OCI-LY7 (cell line): Measurements from ENCODE around the gene DLGAP1.

Experiments
- EZH2phosphoT487 ChIP-seq: fragments of 200-600 bp; sonication (generic); IDR thresholded peaks from 2 replicates; pipeline ENCODE4 v1.6.1; 2018; ENCODE audit warnings: low read depth, borderline replicate concordance, mild to moderate bottlenecking, mixed run types, antibody characterized with exemption, low read length, moderate library complexity, mixed read lengths
- TF ChIP-seq, protein P1 (sequence below): fragments of 200-600 bp; sonication (generic); conservative IDR thresholded peaks from 2 replicates; pipeline ENCODE4 v1.5.1; 2014; ENCODE audit warnings: mild to moderate bottlenecking, antibody characterized with exemption, low read length, moderate library complexity, mixed read lengths

DNA sequence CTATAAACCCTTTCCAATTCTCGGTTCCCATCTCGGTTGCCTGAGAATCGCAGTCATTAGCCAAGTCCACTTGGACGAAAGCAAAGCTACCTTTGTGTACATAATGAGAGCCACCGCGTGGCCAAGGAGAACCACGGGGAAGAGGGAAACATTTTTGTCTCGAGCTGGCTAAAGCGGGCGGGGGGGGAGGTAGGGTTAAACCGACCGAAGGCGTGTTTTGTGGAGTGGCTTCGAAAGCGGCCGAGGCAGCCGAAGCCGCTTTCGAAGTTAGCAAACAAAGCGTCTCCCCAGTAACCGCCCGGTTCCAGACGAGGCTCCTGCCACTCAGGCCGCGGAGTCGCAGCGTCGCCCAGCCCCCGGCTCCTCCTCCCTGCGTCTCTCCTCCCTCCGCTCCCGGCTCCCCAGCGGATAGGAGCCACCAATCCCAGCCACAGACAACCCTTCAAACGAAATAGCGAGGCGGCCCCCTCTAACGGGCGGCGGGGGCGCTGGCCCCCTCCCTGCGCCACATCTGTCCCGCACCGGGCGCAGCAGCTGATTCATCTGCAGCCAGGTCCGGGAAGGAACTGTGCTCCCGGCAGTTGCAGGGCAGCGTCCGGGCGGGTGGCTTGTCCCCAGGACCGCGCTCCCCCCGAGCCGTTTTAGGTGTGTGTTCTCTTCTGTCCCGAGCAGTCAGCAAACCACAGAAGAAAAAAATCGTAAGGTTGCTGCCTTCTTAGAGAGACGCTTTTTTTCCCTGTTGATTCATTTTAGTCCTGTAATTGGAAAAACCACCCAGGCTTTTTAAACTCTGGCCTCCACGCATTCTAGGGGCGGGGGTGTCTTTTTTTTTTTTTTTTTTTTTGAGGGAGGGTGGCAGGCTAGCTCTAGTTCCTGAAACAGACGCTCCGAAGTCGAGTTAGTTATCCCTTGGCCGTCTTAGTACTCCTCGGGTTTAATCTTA lies 1006.9 kb downstream of the DLGAP1 start:
- TF ChIP-seq, protein P1, sequence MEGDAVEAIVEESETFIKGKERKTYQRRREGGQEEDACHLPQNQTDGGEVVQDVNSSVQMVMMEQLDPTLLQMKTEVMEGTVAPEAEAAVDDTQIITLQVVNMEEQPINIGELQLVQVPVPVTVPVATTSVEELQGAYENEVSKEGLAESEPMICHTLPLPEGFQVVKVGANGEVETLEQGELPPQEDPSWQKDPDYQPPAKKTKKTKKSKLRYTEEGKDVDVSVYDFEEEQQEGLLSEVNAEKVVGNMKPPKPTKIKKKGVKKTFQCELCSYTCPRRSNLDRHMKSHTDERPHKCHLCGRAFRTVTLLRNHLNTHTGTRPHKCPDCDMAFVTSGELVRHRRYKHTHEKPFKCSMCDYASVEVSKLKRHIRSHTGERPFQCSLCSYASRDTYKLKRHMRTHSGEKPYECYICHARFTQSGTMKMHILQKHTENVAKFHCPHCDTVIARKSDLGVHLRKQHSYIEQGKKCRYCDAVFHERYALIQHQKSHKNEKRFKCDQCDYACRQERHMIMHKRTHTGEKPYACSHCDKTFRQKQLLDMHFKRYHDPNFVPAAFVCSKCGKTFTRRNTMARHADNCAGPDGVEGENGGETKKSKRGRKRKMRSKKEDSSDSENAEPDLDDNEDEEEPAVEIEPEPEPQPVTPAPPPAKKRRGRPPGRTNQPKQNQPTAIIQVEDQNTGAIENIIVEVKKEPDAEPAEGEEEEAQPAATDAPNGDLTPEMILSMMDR, result no peak
- no peak for TF ChIP-seq EZH2phosphoT487
